GM12878 (cell line): Measurements from ENCODE around the gene RBMX. TPM values are rescaled to one million over a fixed set of nuclear protein-coding genes. Genes with fewer than 3 reads are reported as not detected.

ENCODE experiments used
- ATAC-seq: fragments of 200-7000 bp; cut with Tn5 transposase; 3 replicates; pipeline ENCODE4 v1.9.1; 2020; ENCODE audit warnings: mild to moderate bottlenecking, moderate library complexity
- BruUV-seq: library from RNA; stranded (reverse); fragments of 400-500 nt; replicated peaks from 2 replicates; lab custom pipeline; 2021; lab: Mats Ljungman, UMichigan
- CTCF ChIA-PET: fragments of 300-600 bp; sonication (Branson Sonifier 250); formaldehyde crosslinking; extraction: SDS; loops from one replicate; lab custom pipeline; 2021; ENCODE audit warnings: inconsistent platforms; lab: Yijun Ruan, JAX
- POLR2A ChIA-PET: fragments of 350-600 bp; formaldehyde crosslinking; extraction: SDS; loops from one replicate; lab custom pipeline; 2021; ENCODE audit warnings: inconsistent platforms; lab: Charles Lee
- RAD21 ChIA-PET: fragments of 300-600 bp; sonication (Branson Sonifier 250); formaldehyde crosslinking; loops from one replicate; lab custom pipeline; 2023; ENCODE audit warnings: antibody characterized with exemption; ENCODE audit not compliant: unreplicated experiment; lab: Charles Lee
- SMC1A ChIA-PET: fragments of 300-600 bp; sonication (Branson Sonifier 250); formaldehyde crosslinking; loops from one replicate; lab custom pipeline; 2023; ENCODE audit not compliant: unreplicated experiment, uncharacterized antibody; lab: Charles Lee
- DNase-seq: peaks from one replicate; pipeline ENCODE4 v3.0.0-alpha.2; 2011; ENCODE audit warnings: low read depth, low spot score
- FAIRE-seq: peaks from 3 replicates; lab custom pipeline; 2011; peaks lifted over from hg19 to GRCh38; lab: Jason Lieb, UNC
- H2AFZ ChIP-seq: 2 replicates; pipeline ENCODE4 v1.6.0; 2011; ENCODE audit warnings: low read depth, low read length, control low read depth; ENCODE audit not compliant: control insufficient read depth
- H3K27ac ChIP-seq: 2 replicates; pipeline ENCODE4 v1.5.1; 2011; ENCODE audit warnings: control low read depth; ENCODE audit not compliant: control insufficient read depth, insufficient read depth
- H3K27me3 ChIP-seq, 2 experiments: replicated peaks in 1 of 2; 2 replicates each; pipeline versions ENCODE4 v1.6.0 to v1.6.1; 2011; ENCODE audit warnings: low read length in 1 of 2; ENCODE audit not compliant: control insufficient read depth in 2 of 2, insufficient read depth in 2 of 2
- H3K36me3 ChIP-seq, 2 experiments: 2 replicates each; pipeline ENCODE4 v1.5.1; 2011; ENCODE audit warnings: low read length in 1 of 2; ENCODE audit not compliant: control insufficient read depth in 2 of 2, insufficient read depth in 2 of 2
- H3K4me1 ChIP-seq: 2 replicates; pipeline ENCODE4 v1.6.1; 2011; ENCODE audit warnings: mild to moderate bottlenecking, low read length, moderate library complexity, mixed read lengths; ENCODE audit not compliant: control insufficient read depth, insufficient read depth
- H3K4me2 ChIP-seq: 2 replicates; pipeline ENCODE4 v1.6.0; 2011; ENCODE audit warnings: control low read depth; ENCODE audit not compliant: control insufficient read depth, insufficient read depth
- H3K4me3 ChIP-seq: fragments of 200-600 bp; sonication (generic); 2 replicates; pipeline ENCODE4 v1.5.1; 2016
- H3K79me2 ChIP-seq: 2 replicates; pipeline ENCODE4 v1.6.0; 2011; ENCODE audit warnings: low read length; ENCODE audit not compliant: control insufficient read depth, insufficient read depth
- H3K9ac ChIP-seq: 2 replicates; pipeline ENCODE4 v1.8.0; 2011; ENCODE audit warnings: low read length, control low read depth, mixed read lengths; ENCODE audit not compliant: control insufficient read depth, insufficient read depth
- H3K9me3 ChIP-seq: replicated peaks from 3 replicates; pipeline ENCODE4 v1.5.1; 2011; ENCODE audit warnings: mild to moderate bottlenecking, low read length; ENCODE audit not compliant: control insufficient read depth, insufficient read depth
- H4K20me1 ChIP-seq: 2 replicates; pipeline ENCODE4 v1.6.0; 2011; ENCODE audit not compliant: control insufficient read depth, insufficient read depth
- BCL11A ChIP-seq: IDR thresholded peaks from 2 replicates; pipeline ENCODE4 v1.6.1; 2011; ENCODE audit warnings: low read depth, low read length
- JUNB ChIP-seq: IDR thresholded peaks from 2 replicates; pipeline ENCODE4 v1.6.1; 2016; ENCODE audit warnings: antibody characterized with exemption, mild to moderate bottlenecking
- PBX3 ChIP-seq: IDR thresholded peaks from 2 replicates; pipeline ENCODE4 v1.6.1; 2011; ENCODE audit warnings: mild to moderate bottlenecking, low read depth, low read length, moderate library complexity; ENCODE audit not compliant: insufficient replicate concordance
- ZNF592 ChIP-seq: fragments of 450-650 bp; IDR thresholded peaks from 2 replicates; pipeline ENCODE4 v1.6.1; 2017; ENCODE audit warnings: mild to moderate bottlenecking, moderate library complexity
- WGBS: methylation state at CpG from one replicate; pipeline ENCODE4 v1.1.6; 2016; ENCODE audit warnings: low lambda C conversion rate; ENCODE audit not compliant: insufficient replicate concordance, insufficient coverage; ENCODE audit errors: missing lambda C conversion rate; 5-methylcytosine and 5-hydroxymethylcytosine counted together
- in situ Hi-C: fragments of 300-500 bp; cut with MboI; formaldehyde crosslinking; loops from 9 replicates; pipeline ENCODE4 v1.14.3; 2018; ENCODE audit warnings: mixed read lengths
- intact Hi-C: fragments of 100-400 bp; cut with micrococcal nuclease; formaldehyde crosslinking; loops from one replicate; pipeline ENCODE4 v1.14.2; 2022; ENCODE audit not compliant: unreplicated experiment
- polyA plus RNA-seq, 11 experiments: library from polyadenylated mRNA; depleted of rRNA in 4 of 11; unstranded in 6 of 11; stranded (reverse) in 5 of 11; fragments of >200 nt; fragmentation: Nextera tagmentation in 4 of 11; fragmentation: Illumina TruSeq in 1 of 11; extraction: Ambion mirVana in 4 of 11; extraction: Trizol in 1 of 11; gene quantifications; 1 replicate in 1 of 11; 2 replicates in 10 of 11; pipeline versions ENCODE4 v1.2.1 to v1.2.3, GENCODE V29; 2011 to 2016; ENCODE audit warnings: inconsistent platforms in 2 of 11, missing spikeins in 2 of 11, low read depth in 1 of 11
- total RNA-seq, 4 experiments: library from RNA; depleted of rRNA in 3 of 4; stranded (reverse); fragments of >200 nt in 3 of 4; fragmentation: Illumina TruSeq in 1 of 4; extraction: Trizol in 1 of 4; gene quantifications; 2 replicates each; pipeline versions ENCODE4 v1.2.1 to v1.2.3, GENCODE V29; 2013 to 2021

The RBMX gene
- total and polyA plus RNA-seq, 10 of the 15 experiments (the other 5 are each of a cell fraction or from before 2014, with no cell fraction given): 252 to 427 (median 288) TPM

GRCh38 chrX:136907621-136908020, 27.1 kb upstream of the RBMX start:
- H3K9ac ChIP-seq: no peak overlapping the region
- ChIA-PET POLR2A (interaction anchor here (0.6 kb wide), 1 partner anchor 108 kb away, joined by 4 read pairs; no protein-coding TSS in a partner anchor), CTCF (no interaction called here), SMC1A (no interaction called here), RAD21 (no interaction called here)
- no peaks in the 10 kb centered on the region; the same call in 1 of the 2 replicates for H3K79me2 ChIP-seq
- DNase-seq (no peak), FAIRE-seq (no peak), ATAC-seq (no peak)
- H3K9me3 ChIP-seq: no peaks in the 10 kb centered on the region
- no peak overlapping the region for H3K4me3 ChIP-seq
- in situ Hi-C loops (no loop called here), intact Hi-C loops (loop anchor here (5.0 kb wide), 1 partner anchor 125 kb away; the partner anchor contains the start of gene ARHGEF6)
- no peaks in the 10 kb centered on the region for H3K27me3 ChIP-seq
- no peaks in the 10 kb centered on the region for H4K20me1 ChIP-seq
- H3K27ac ChIP-seq: no peak overlapping the region
- no peaks in the 10 kb centered on the region for H3K36me3 ChIP-seq
- H3K4me1 ChIP-seq: no peaks in the 10 kb centered on the region; the same call in 1 of the 2 replicates
- WGBS: 92% methylated on average over 11 of the region's 11 CpGs
- TF ChIP-seq PBX3: no peak
- no TSS peak for BruUV-seq
- H2AFZ ChIP-seq: no peak overlapping the region
- H3K4me2 ChIP-seq: no peak overlapping the region

- ATAC-seq: no peak
- no peak for TF ChIP-seq BCL11A
- TF ChIP-seq JUNB: no peak
- TF ChIP-seq ZNF592: no peak
- TF ChIP-seq, all 136 proteins: peak for 0
- Histone ChIP-seq H3K4me1 (no peaks in the 10 kb centered on the region; the same call in 1 of the 2 replicates), H3K9ac (no peak overlapping the region), H2AFZ (no peak overlapping the region), H3K36me3 (no peaks in the 10 kb centered on the region), H3K9me3 (no peaks in the 10 kb centered on the region), H3K27ac (no peak overlapping the region), H3K79me2 (no peaks in the 10 kb centered on the region; the same call in 1 of the 2 replicates), H3K4me3 (no peak overlapping the region), H3K4me2 (no peak overlapping the region), H3K27me3 (no peaks in the 10 kb centered on the region), H4K20me1 (no peaks in the 10 kb centered on the region)
- intact Hi-C loops: loop anchor here (5.0 kb wide), 1 partner anchor 125 kb away; the partner anchor contains the start of gene ARHGEF6
- POLR2A ChIA-PET: interaction anchor here (0.5 to 0.6 kb wide), 3 partner anchors 35 to 108 kb away, joined by 4 to 5 read pairs (median 5); no protein-coding TSS in a partner anchor
- DNase-seq: no peak
- SMC1A ChIA-PET: no interaction called here
- in situ Hi-C loops: no loop called here
- RAD21 ChIA-PET: no interaction called here
- BruUV-seq: no TSS peak
- CTCF ChIA-PET: no interaction called here
- 64% methylated on average over 14 of the region's 14 CpGs for WGBS
- FAIRE-seq: no peak
These were observed 26.5 kb upstream of the RBMX start for GRCh38 chrX:136906921-136907510.
